K562 (cell line): ENCODE results near the gene CFHR4. TPM values are rescaled to one million over a fixed set of nuclear protein-coding genes. Genes with fewer than 3 reads are reported as not detected.

Experiments used
- CBX3 ChIP-seq, 2 experiments: IDR thresholded peaks; 1 replicate in 1 of 2; 2 replicates in 1 of 2; pipeline ENCODE4 v1.6.1; 2012; ENCODE audit warnings: inconsistent platforms in 2 of 2, low read length in 2 of 2, borderline replicate concordance in 1 of 2, control low read depth in 1 of 2
- EHMT2 ChIP-seq: fragments of 450-650 bp; IDR thresholded peaks from 2 replicates; pipeline ENCODE4 v1.6.1; 2018; ENCODE audit warnings: antibody characterized with exemption
- FOXA1 ChIP-seq: fragments of 450-650 bp; IDR thresholded peaks from 2 replicates; pipeline ENCODE4 v1.6.1; 2016; ENCODE audit warnings: mild to moderate bottlenecking, borderline replicate concordance
- GABPB1 ChIP-seq: sonication (generic); formaldehyde crosslinking; IDR thresholded peaks from 2 replicates; pipeline ENCODE4 v1.8.0; 2022; ENCODE audit warnings: mild to moderate bottlenecking, missing genetic modification reagents
- GTF2F1 ChIP-seq: IDR thresholded peaks from 2 replicates; pipeline ENCODE4 v1.6.1; 2011; ENCODE audit warnings: low read depth, low read length, improper control_type of control experiment
- HDAC1 ChIP-seq, 2 experiments: fragments of 450-650 bp; IDR thresholded peaks; 2 replicates each; pipeline ENCODE4 v1.6.1; 2016 to 2017; ENCODE audit warnings: inconsistent platforms in 1 of 2, mild to moderate bottlenecking in 1 of 2, moderate library complexity in 1 of 2
- HOXB6 ChIP-seq: fragments of 250-450 bp; sonication (Bioruptor Pico); IDR thresholded peaks from 2 replicates; pipeline ENCODE4 v1.5.1; 2022; ENCODE audit warnings: mild to moderate bottlenecking, borderline replicate concordance
- KDM5B ChIP-seq: fragments of 200-600 bp; sonication (generic); IDR thresholded peaks from 2 replicates; pipeline ENCODE4 v1.6.1; 2012; ENCODE audit warnings: low read depth, mild to moderate bottlenecking, moderate library complexity, low read length, control low read depth, inconsistent platforms; ENCODE audit not compliant: insufficient replicate concordance
- KLF1 ChIP-seq: fragments of 450-650 bp; IDR thresholded peaks from 2 replicates; pipeline ENCODE4 v1.6.1; 2016; ENCODE audit warnings: missing genetic modification characterization, missing compliant biosample characterization
- KLF13 ChIP-seq: fragments of 450-650 bp; IDR thresholded peaks from 2 replicates; pipeline ENCODE4 v1.6.1; 2016; ENCODE audit warnings: missing genetic modification characterization, low read depth, mild to moderate bottlenecking, missing compliant biosample characterization, moderate library complexity, borderline replicate concordance
- NFIC ChIP-seq: fragments of 450-650 bp; IDR thresholded peaks from 2 replicates; pipeline ENCODE4 v1.6.1; 2017; ENCODE audit warnings: mild to moderate bottlenecking, inconsistent platforms
- NR4A1 ChIP-seq, 2 experiments: fragments of 250-450 bp in 1 of 2; fragments of 450-650 bp in 1 of 2; sonication (Bioruptor Pico) in 1 of 2; IDR thresholded peaks; 2 replicates each; pipeline versions ENCODE4 v1.4.0 to v1.6.1; 2016 to 2020; ENCODE audit warnings: mild to moderate bottlenecking in 2 of 2, missing compliant biosample characterization in 1 of 2, missing genetic modification characterization in 1 of 2, moderate library complexity in 1 of 2
- PHF20 ChIP-seq: fragments of 450-650 bp; IDR thresholded peaks from 2 replicates; pipeline ENCODE4 v1.6.1; 2018; ENCODE audit not compliant: partially characterized antibody
- POLR2AphosphoS5 ChIP-seq: IDR thresholded peaks from 2 replicates; pipeline ENCODE4 v1.6.1; 2011; ENCODE audit warnings: mild to moderate bottlenecking, low read depth, low read length, moderate library complexity; ENCODE audit not compliant: control insufficient read depth, insufficient read depth
- POLR2G ChIP-seq: fragments of 200-400 bp; formaldehyde crosslinking; IDR thresholded peaks from 2 replicates; pipeline ENCODE4 v1.6.1; 2017; ENCODE audit warnings: low read depth, mild to moderate bottlenecking, antibody characterized with exemption, low read length, moderate library complexity
- POLR2H ChIP-seq: IDR thresholded peaks from 2 replicates; pipeline ENCODE4 v1.6.1; 2016; ENCODE audit warnings: missing genetic modification characterization, low read depth, mild to moderate bottlenecking, control low read depth, missing compliant biosample characterization, moderate library complexity
- RB1 ChIP-seq: fragments of 450-650 bp; IDR thresholded peaks from 2 replicates; pipeline ENCODE4 v1.6.1; 2017; ENCODE audit warnings: low read depth, mild to moderate bottlenecking
- RBBP5 ChIP-seq: fragments of 200-600 bp; sonication (generic); IDR thresholded peaks from 2 replicates; pipeline ENCODE4 v1.6.1; 2012; ENCODE audit warnings: borderline replicate concordance, mild to moderate bottlenecking, low read length, control low read depth, inconsistent platforms; ENCODE audit not compliant: insufficient read depth, poor library complexity, severe bottlenecking
- SOX6 ChIP-seq: fragments of 450-650 bp; IDR thresholded peaks from 2 replicates; pipeline ENCODE4 v1.6.1; 2014; ENCODE audit warnings: mild to moderate bottlenecking
- ZBTB8A ChIP-seq: fragments of 450-650 bp; IDR thresholded peaks from 2 replicates; pipeline ENCODE4 v1.6.1; 2018; ENCODE audit warnings: mild to moderate bottlenecking, moderate library complexity; ENCODE audit not compliant: partially characterized antibody
- ZNF175 ChIP-seq: fragments of 200-800 bp; sonication (Bioruptor generic); IDR thresholded peaks from 2 replicates; pipeline ENCODE4 v1.6.1; 2016; ENCODE audit warnings: low read depth, mild to moderate bottlenecking, missing genetic modification characterization, missing compliant biosample characterization
- polyA plus RNA-seq, 8 experiments: library from polyadenylated mRNA; depleted of rRNA in 4 of 8; stranded (reverse) in 5 of 8; unstranded in 3 of 8; fragments of >200 nt; fragmentation: Nextera tagmentation in 2 of 8; fragmentation: Illumina TruSeq in 1 of 8; extraction: Ambion mirVana in 2 of 8; extraction: Trizol in 1 of 8; gene quantifications; 2 replicates each; pipeline versions ENCODE4 v1.2.1 to v1.2.3, GENCODE V29; 2011 to 2014; ENCODE audit warnings: inconsistent platforms in 1 of 8, missing spikeins in 1 of 8
- total RNA-seq, 7 experiments: library from RNA; depleted of rRNA in 6 of 7; stranded (reverse); fragments of >200 nt in 6 of 7; fragmentation: Illumina TruSeq in 2 of 7; extraction: Trizol in 2 of 7; gene quantifications; 2 replicates each; pipeline versions ENCODE4 v1.2.1 to v1.2.3, GENCODE V29; 2011 to 2021; ENCODE audit warnings: low replicate concordance in 1 of 7
- TF ChIP-seq, protein P1 (sequence below): sonication (generic); formaldehyde crosslinking; IDR thresholded peaks from 2 replicates; pipeline ENCODE4 v1.8.1; 2023; ENCODE audit warnings: mild to moderate bottlenecking, missing genetic modification reagents, moderate library complexity
- TF ChIP-seq, protein P2 (sequence below): fragments of 250-450 bp; sonication (Bioruptor Pico); IDR thresholded peaks from 2 replicates; pipeline ENCODE4 v1.5.0; 2021
- TF ChIP-seq, protein P3 (sequence below): fragments of 450-650 bp; formaldehyde crosslinking; IDR thresholded peaks from 2 replicates; pipeline ENCODE4 v1.4.0; 2020; ENCODE audit warnings: mild to moderate bottlenecking, mixed read lengths

The CFHR4 gene
- total and polyA plus RNA-seq, 9 of the 15 experiments (the other 6 are each of a cell fraction or from before 2014, with no cell fraction given), result 0.04 to 0.13 TPM; not detected in 7

DNA sequence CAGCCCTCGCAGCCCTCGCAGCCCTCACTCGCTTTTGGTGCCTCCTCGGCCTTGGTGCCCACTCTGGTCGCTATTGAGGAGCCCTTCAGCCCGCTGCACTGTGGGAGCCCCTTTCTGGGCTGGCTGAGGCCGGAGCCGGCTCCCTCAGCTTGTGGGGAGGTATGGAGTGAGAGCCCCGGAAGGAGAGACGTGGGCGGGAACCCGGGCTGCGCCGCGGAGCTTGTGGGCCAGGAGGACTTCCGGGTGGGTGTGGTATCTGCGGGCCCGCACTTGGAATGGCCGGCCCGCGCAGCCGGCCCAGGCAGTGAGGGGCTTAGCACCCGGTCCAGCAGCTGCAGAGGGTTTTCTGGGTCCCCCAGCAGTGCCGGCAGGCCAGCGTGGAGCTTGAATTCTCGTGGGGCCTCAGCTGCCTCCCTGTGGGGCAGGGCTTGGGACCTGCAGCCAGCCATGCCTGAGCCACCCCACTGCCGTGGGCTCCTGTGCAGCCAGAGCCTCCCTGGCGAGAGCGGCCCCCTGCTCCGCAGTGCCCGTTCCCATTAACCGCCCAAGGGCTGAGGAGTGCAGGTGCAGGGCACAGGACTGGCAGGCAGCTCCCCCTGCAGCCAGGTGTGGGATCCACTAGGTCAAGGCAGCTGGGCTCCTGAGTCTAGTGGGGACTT is 45.8 kb downstream of the CFHR4 start (continued):
- TF ChIP-seq KDM5B (peak; percentile 75), NFIC (peak; percentile 35; the same call in 1 of the 2 replicates), POLR2H (tag) (peak; percentile 48), HOXB6 (no peak), POLR2G (peak; percentile 92), ZBTB8A (no peak), KLF1 (tag) (peak; percentile 66; the same call in 1 of the 2 replicates), GABPB1 (CRISPR knock-in tag) (peak; percentile 85), SOX6 (0 out of 2 replicates have a peak, but pooled peaks have one; percentile 7), EHMT2 (0 out of 2 replicates have a peak, but pooled peaks have one; percentile 69), ZNF175 (CRISPR knock-in tag) (no peak), GTF2F1 (no peak), NR4A1 (CRISPR knock-in tag; IDR thresholded peaks at IDR 0.05) (peak; percentile 46; the same call in 1 of the 2 replicates), NR4A1 (tag; IDR thresholded peaks at IDR 0.05) (no peak), RBBP5 (peak; percentile 44), PHF20 (peak; percentile 69), KLF13 (tag) (0 out of 2 replicates have a peak, but pooled peaks have one; percentile 66), CBX3 (IDR thresholded peaks at IDR 0.05; ENCODE audit: borderline replicate concordance in 1 of 2, low read length in 2 of 2) (peak in 1 of 2 experiments; percentile 81; a peak in 1 of 3 replicates), POLR2AphosphoS5 (peak; percentile 75), HDAC1 (IDR thresholded peaks at IDR 0.05) (peak in 1 of 2 experiments; percentile 48; a peak in 1 of 4 replicates), RB1 (peak; percentile 32; the same call in 1 of the 2 replicates), FOXA1 (no peak)
- TF ChIP-seq, protein P1, sequence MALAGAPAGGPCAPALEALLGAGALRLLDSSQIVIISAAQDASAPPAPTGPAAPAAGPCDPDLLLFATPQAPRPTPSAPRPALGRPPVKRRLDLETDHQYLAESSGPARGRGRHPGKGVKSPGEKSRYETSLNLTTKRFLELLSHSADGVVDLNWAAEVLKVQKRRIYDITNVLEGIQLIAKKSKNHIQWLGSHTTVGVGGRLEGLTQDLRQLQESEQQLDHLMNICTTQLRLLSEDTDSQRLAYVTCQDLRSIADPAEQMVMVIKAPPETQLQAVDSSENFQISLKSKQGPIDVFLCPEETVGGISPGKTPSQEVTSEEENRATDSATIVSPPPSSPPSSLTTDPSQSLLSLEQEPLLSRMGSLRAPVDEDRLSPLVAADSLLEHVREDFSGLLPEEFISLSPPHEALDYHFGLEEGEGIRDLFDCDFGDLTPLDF, result peak; percentile 26; the same call in 1 of the 2 replicates
- TF ChIP-seq, protein P2, sequence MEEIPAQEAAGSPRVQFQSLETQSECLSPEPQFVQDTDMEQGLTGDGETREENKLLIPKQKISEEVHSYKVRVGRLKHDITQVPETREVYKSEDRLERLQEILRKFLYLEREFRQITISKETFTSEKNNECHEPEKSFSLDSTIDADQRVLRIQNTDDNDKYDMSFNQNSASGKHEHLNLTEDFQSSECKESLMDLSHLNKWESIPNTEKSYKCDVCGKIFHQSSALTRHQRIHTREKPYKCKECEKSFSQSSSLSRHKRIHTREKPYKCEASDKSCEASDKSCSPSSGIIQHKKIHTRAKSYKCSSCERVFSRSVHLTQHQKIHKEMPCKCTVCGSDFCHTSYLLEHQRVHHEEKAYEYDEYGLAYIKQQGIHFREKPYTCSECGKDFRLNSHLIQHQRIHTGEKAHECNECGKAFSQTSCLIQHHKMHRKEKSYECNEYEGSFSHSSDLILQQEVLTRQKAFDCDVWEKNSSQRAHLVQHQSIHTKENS (CRISPR knock-in tag), result no peak
- TF ChIP-seq, protein P3, sequence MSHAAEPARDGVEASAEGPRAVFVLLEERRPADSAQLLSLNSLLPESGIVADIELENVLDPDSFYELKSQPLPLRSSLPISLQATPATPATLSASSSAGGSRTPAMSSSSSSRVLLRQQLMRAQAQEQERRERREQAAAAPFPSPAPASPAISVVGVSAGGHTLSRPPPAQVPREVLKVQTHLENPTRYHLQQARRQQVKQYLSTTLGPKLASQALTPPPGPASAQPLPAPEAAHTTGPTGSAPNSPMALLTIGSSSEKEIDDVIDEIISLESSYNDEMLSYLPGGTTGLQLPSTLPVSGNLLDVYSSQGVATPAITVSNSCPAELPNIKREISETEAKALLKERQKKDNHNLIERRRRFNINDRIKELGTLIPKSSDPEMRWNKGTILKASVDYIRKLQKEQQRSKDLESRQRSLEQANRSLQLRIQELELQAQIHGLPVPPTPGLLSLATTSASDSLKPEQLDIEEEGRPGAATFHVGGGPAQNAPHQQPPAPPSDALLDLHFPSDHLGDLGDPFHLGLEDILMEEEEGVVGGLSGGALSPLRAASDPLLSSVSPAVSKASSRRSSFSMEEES (CRISPR knock-in tag), result no peak
